Measurements from ENCODE around the gene FOXR1. TPM values are rescaled to one million over a fixed set of nuclear protein-coding genes. Genes with fewer than 3 reads are reported as not detected.
"Not testable (repeated sequence)": the region's sequence is repeated elsewhere in the genome, so short reads cannot be mapped to it uniquely, and the experiment has no call there.

Gene FOXR1
- total RNA-seq, 2 donors from 2014 or later: not detected

- intact Hi-C loops (cut with DNase I, micrococcal nuclease): loop anchor here in 1 of 2 donors (5.0 kb wide), 1 partner anchor 37 kb away; no protein-coding TSS in a partner anchor
- DNase-seq (no peak), ATAC-seq (no peak)
These were observed 32.1 kb upstream of the FOXR1 start for GRCh38 chr11:118939404-118939915.

DNA sequence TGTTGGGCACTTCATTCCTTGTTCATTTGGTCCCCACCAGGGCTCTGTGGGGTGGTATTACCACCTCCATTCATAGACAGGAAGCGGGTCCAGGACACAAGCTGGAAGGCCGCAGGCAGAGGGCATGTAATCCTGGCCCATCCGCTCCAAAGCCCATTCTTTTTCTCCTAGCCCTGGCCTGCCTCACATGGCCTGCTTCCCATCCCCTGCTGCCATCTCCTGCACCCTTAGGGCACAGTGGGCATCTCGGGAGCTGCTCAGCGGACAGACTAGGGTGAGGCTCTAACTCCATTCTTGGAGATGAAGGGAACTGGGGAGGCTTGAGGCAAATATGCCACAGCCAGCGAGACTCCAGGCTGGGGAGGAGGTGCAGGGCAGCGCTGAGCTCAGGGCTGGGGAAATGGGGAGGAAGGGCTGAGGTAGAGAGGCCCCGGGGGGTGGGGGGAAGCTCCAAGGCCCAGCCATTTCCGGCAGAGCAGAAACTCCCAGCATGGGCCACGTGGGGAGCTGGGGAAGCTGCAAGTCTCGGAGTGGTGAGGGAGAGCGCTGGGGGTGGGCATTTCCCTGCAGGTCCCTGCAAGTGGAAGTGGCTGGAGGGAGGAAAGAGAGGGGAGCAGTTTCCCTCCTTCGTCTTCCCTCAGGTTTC, 31.5 kb upstream of the FOXR1 start:
- intact Hi-C loops (cut with DNase I, micrococcal nuclease): loop anchor here in 1 of 2 donors (5.0 kb wide), 1 partner anchor 38 kb away; no protein-coding TSS in a partner anchor
- DNase-seq (no peak), ATAC-seq (no peak)

GRCh38 chr11:118947091-118947490, 24.5 kb upstream of the FOXR1 start:
- intact Hi-C loops (cut with DNase I, micrococcal nuclease): no loop called here
- ATAC-seq: no peak
- DNase-seq: no peak

DNA sequence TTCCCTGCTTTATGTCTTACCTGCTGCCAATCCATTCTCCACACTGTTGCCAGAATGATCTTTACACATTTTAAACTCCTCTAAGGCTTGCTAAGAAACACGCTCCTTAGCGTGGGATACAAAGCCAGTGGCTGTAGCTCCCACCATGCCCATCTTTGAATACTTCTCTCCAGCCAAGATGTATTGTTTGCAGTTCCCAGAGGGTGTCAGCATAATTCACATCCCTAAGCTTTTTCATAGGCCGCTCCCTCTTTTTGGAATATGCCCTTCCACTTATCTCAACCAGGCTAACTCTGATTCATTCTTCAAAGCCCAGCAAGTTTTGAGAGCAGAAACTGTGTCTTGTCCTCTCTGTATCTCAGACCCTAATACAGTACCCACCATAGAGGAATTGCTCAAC, 23.6 kb upstream of the FOXR1 start:
- intact Hi-C loops (cut with DNase I, micrococcal nuclease): no loop called here
- DNase-seq (no peak), ATAC-seq (no peak)

- DNase-seq (no peak), ATAC-seq (no peak)
- intact Hi-C loops (cut with DNase I, micrococcal nuclease): loop anchor here in 1 of 2 donors (10.0 kb wide), 1 partner anchor 258 kb away; no protein-coding TSS in a partner anchor
These were observed 18.3 kb upstream of the FOXR1 start for GRCh38 chr11:118953265-118953664.

GRCh38 chr11:118953976-118954375, 17.6 kb upstream of the FOXR1 start:
- intact Hi-C loops (cut with DNase I, micrococcal nuclease): loop anchor here in 1 of 2 donors (10.0 kb wide), 1 partner anchor 259 kb away; no protein-coding TSS in a partner anchor
- DNase-seq, ATAC-seq: not testable (repeated sequence)

- intact Hi-C loops (cut with DNase I, micrococcal nuclease): loop anchor here (5.0 to 10.0 kb wide), 2 partner anchors 261 to 264 kb away; no protein-coding TSS in a partner anchor
- peak; percentile 96 for ATAC-seq
- DNase-seq: peak; percentile 76 to 94
These were observed 15.3 kb upstream of the FOXR1 start, which contains the start of gene UPK2 for GRCh38 chr11:118956094-118956846. UPK2 (plus strand) TSS chr11:118956298; CDS start chr11:118956351, 53 bp downstream.

DNA sequence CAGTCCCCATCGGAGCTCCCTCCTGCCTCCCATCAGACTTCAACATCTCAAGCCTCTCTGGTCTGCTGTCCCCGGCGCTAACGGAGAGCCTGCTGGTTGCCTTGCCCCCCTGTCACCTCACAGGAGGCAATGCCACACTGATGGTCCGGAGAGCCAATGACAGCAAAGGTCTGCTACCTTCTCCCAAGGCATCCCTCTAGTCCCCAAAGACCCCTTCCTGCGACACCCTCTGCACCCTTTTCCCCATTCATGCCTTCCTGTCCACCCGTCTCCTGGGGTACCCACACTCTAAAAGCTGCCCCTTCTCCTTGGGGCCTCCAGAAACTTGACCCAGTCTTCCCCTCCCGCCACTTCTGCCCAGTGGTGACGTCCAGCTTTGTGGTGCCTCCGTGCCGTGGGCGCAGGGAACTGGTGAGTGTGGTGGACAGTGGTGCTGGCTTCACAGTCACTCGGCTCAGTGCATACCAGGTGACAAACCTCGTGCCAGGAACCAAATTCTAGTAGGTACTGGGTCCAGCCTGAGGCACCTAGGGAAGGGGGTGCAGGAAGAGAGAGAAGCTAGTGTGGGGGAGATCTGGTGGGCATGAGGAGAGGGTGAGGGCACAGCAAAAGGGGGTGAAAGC, 14.6 kb upstream of the FOXR1 start:
- DNase-seq (no peak), ATAC-seq (no peak)
- intact Hi-C loops (cut with DNase I, micrococcal nuclease): loop anchor here (5.0 to 10.0 kb wide), 2 partner anchors 262 to 265 kb away; no protein-coding TSS in a partner anchor

GRCh38 chr11:118957549-118957948, 14.0 kb upstream of the FOXR1 start:
- DNase-seq (no peak), ATAC-seq (no peak)
- intact Hi-C loops (cut with DNase I, micrococcal nuclease): loop anchor here (5.0 to 10.0 kb wide), 2 partner anchors 263 to 265 kb away; no protein-coding TSS in a partner anchor

DNA sequence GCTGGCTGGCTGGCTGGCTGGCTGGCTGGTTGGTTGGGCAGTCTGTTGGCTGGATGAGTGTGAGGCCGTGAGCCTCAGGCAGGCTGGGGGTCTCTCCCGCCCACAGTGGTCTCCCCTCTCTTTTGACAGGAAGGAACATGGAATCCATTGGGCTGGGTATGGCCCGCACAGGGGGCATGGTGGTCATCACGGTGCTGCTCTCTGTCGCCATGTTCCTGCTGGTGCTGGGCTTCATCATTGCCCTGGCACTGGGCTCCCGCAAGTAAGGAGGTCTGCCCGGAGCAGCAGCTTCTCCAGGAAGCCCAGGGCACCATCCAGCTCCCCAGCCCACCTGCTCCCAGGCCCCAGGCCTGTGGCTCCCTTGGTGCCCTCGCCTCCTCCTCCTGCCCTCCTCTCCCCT, 13.6 kb upstream of the FOXR1 start:
- ATAC-seq (no peak), DNase-seq (no peak)
- intact Hi-C loops (cut with DNase I, micrococcal nuclease): loop anchor here (5.0 to 10.0 kb wide), 2 partner anchors 263 to 266 kb away; no protein-coding TSS in a partner anchor

DNA sequence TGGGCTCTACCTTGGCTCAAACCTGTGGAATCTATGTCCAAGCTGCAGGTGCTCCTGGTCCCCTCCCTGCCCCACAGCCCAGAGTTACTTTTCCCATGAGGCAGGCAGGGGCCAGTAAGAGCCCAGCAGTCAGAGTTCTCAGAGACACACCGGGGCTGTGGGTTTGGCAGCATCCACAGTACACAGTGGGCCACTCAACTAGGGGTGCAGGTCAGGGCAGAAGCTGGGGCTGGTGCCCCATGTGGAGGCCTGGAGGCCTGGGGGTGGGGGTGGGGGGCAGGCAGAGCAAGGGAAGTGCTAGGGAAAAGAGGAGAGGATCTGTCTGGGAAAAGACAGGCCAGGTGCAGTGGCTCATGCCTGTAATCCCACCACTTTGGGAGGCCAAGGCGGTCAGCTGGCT, 13.0 kb upstream of the FOXR1 start:
- DNase-seq (no peak), ATAC-seq (no peak)
- intact Hi-C loops (cut with DNase I, micrococcal nuclease): loop anchor here (5.0 to 10.0 kb wide), 2 partner anchors 264 to 266 kb away; no protein-coding TSS in a partner anchor

- intact Hi-C loops (cut with DNase I, micrococcal nuclease): no loop called here
- no peak for ATAC-seq
- DNase-seq: no peak
These were observed 10.4 kb upstream of the FOXR1 start for GRCh38 chr11:118961189-118961588.

- DNase-seq: peak in 1 of 2 donors; percentile 27
- ATAC-seq: peak; percentile 83
- intact Hi-C loops (cut with DNase I, micrococcal nuclease): no loop called here
These were observed 10.0 kb upstream of the FOXR1 start for GRCh38 chr11:118961591-118961990.

DNA sequence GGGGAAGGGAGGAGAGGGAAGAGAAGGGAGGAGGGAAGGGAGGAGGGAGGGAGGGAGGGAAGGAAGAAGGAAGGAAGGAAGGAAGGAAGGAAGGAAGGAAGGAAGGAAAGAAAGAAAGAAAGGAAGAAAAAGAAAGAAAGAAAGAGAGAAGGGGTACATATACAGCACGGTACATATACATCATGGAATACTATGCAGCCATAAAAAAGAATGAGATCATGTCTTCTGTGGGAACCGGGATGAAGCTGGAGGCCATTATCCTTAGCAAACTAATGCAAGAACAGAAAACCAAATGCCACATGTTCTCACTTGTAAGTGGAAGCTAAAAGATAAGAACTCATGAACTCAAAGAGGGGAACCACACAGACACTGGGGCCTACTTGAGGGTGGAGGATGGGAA, 2.1 kb upstream of the FOXR1 start:
- intact Hi-C loops (cut with DNase I, micrococcal nuclease); ATAC-seq; DNase-seq: not testable (repeated sequence)

- peak; percentile 31 for ATAC-seq
- intact Hi-C loops (cut with DNase I, micrococcal nuclease): no loop called here
These were observed 2.4 kb downstream of the FOXR1 start for GRCh38 chr11:118973985-118974384.

GRCh38 chr11:118975771-118976709, 4.5 kb downstream of the FOXR1 start:
- no peak for ATAC-seq
- intact Hi-C loops (cut with DNase I, micrococcal nuclease): no loop called here
- DNase-seq: no peak

More at GRCh38 chr11:118973985-118974384, 2.4 kb downstream of the FOXR1 start:
- no peak for DNase-seq

- intact Hi-C loops (cut with DNase I, micrococcal nuclease): no loop called here
- no peak for DNase-seq
- no peak for ATAC-seq
These were observed 7.9 kb downstream of the FOXR1 start for GRCh38 chr11:118979434-118979833.
